ENCODE results near the gene CIAO1. TPM values are rescaled to one million over a fixed set of nuclear protein-coding genes. Genes with fewer than 3 reads are reported as not detected.

CIAO1 gene
- total RNA-seq, 1 experiment from 2014 or later = 82.8 TPM

DNA sequence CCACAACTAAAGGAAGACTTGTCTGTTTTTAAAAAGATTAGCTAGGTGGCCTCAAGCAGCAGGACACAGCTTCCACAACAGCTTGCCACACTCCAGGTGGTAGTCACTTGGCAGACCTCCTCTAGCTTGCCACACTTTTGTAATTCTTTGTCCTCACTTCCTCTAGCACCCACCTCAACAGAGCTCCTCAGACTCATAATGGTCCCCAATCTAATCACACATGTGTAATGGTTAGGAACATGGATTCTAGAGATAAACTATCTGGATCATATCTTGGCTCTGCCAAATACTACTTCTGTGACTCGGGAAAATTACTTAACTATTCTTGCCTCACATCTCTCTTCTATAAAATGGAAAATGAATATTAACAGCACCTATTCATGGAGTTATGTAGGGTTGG lies 35.8 kb downstream of the CIAO1 start:
- CTCF ChIA-PET = interaction anchor here (1.1 kb wide), 1 partner anchor 225 kb away, joined by 3 read pairs; no protein-coding TSS in a partner anchor
- POLR2A ChIA-PET = no interaction called here
- Mint-ChIP-seq H3K36me3 (peaks cover 74% of the 10 kb centered on the region), H3K27ac (no peak overlapping the region), H3K4me1 (peaks cover 24% of the 10 kb centered on the region), H3K4me3 (no peak overlapping the region), H3K9me3 (no peaks in the 10 kb centered on the region), H3K27me3 (ENCODE audit: low read depth) (no peaks in the 10 kb centered on the region)
- ATAC-seq (no peak), DNase-seq (ENCODE audit: low spot score) (no peak)
- TF ChIP-seq, protein P1, sequence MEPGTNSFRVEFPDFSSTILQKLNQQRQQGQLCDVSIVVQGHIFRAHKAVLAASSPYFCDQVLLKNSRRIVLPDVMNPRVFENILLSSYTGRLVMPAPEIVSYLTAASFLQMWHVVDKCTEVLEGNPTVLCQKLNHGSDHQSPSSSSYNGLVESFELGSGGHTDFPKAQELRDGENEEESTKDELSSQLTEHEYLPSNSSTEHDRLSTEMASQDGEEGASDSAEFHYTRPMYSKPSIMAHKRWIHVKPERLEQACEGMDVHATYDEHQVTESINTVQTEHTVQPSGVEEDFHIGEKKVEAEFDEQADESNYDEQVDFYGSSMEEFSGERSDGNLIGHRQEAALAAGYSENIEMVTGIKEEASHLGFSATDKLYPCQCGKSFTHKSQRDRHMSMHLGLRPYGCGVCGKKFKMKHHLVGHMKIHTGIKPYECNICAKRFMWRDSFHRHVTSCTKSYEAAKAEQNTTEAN (CRISPR knock-in tag; IDR thresholded peaks at IDR 0.05) = no peak
- TF ChIP-seq IRF2 (CRISPR knock-in tag; IDR thresholded peaks at IDR 0.05; ENCODE audit: borderline replicate concordance, low read depth) = no peak
- no peak for TF ChIP-seq ZNF263 (CRISPR knock-in tag; IDR thresholded peaks at IDR 0.05; ENCODE audit: low read depth)
- no peak for TF ChIP-seq TEAD4 (CRISPR knock-in tag; IDR thresholded peaks at IDR 0.05)
- TF ChIP-seq CREB1 (CRISPR knock-in tag; IDR thresholded peaks at IDR 0.05) = no peak
- no peak for TF ChIP-seq NFATC4 (CRISPR knock-in tag; IDR thresholded peaks at IDR 0.05)
- no peak for TF ChIP-seq OVOL2 (CRISPR knock-in tag; IDR thresholded peaks at IDR 0.05; ENCODE audit: borderline replicate concordance)
- TF ChIP-seq, protein P2, sequence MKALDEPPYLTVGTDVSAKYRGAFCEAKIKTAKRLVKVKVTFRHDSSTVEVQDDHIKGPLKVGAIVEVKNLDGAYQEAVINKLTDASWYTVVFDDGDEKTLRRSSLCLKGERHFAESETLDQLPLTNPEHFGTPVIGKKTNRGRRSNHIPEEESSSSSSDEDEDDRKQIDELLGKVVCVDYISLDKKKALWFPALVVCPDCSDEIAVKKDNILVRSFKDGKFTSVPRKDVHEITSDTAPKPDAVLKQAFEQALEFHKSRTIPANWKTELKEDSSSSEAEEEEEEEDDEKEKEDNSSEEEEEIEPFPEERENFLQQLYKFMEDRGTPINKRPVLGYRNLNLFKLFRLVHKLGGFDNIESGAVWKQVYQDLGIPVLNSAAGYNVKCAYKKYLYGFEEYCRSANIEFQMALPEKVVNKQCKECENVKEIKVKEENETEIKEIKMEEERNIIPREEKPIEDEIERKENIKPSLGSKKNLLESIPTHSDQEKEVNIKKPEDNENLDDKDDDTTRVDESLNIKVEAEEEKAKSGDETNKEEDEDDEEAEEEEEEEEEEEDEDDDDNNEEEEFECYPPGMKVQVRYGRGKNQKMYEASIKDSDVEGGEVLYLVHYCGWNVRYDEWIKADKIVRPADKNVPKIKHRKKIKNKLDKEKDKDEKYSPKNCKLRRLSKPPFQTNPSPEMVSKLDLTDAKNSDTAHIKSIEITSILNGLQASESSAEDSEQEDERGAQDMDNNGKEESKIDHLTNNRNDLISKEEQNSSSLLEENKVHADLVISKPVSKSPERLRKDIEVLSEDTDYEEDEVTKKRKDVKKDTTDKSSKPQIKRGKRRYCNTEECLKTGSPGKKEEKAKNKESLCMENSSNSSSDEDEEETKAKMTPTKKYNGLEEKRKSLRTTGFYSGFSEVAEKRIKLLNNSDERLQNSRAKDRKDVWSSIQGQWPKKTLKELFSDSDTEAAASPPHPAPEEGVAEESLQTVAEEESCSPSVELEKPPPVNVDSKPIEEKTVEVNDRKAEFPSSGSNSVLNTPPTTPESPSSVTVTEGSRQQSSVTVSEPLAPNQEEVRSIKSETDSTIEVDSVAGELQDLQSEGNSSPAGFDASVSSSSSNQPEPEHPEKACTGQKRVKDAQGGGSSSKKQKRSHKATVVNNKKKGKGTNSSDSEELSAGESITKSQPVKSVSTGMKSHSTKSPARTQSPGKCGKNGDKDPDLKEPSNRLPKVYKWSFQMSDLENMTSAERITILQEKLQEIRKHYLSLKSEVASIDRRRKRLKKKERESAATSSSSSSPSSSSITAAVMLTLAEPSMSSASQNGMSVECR (CRISPR knock-in tag; IDR thresholded peaks at IDR 0.05; ENCODE audit: borderline replicate concordance) = no peak
- TF ChIP-seq, protein P3, sequence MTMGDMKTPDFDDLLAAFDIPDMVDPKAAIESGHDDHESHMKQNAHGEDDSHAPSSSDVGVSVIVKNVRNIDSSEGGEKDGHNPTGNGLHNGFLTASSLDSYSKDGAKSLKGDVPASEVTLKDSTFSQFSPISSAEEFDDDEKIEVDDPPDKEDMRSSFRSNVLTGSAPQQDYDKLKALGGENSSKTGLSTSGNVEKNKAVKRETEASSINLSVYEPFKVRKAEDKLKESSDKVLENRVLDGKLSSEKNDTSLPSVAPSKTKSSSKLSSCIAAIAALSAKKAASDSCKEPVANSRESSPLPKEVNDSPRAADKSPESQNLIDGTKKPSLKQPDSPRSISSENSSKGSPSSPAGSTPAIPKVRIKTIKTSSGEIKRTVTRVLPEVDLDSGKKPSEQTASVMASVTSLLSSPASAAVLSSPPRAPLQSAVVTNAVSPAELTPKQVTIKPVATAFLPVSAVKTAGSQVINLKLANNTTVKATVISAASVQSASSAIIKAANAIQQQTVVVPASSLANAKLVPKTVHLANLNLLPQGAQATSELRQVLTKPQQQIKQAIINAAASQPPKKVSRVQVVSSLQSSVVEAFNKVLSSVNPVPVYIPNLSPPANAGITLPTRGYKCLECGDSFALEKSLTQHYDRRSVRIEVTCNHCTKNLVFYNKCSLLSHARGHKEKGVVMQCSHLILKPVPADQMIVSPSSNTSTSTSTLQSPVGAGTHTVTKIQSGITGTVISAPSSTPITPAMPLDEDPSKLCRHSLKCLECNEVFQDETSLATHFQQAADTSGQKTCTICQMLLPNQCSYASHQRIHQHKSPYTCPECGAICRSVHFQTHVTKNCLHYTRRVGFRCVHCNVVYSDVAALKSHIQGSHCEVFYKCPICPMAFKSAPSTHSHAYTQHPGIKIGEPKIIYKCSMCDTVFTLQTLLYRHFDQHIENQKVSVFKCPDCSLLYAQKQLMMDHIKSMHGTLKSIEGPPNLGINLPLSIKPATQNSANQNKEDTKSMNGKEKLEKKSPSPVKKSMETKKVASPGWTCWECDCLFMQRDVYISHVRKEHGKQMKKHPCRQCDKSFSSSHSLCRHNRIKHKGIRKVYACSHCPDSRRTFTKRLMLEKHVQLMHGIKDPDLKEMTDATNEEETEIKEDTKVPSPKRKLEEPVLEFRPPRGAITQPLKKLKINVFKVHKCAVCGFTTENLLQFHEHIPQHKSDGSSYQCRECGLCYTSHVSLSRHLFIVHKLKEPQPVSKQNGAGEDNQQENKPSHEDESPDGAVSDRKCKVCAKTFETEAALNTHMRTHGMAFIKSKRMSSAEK (CRISPR knock-in tag; IDR thresholded peaks at IDR 0.05; ENCODE audit: borderline replicate concordance) = no peak
- TF ChIP-seq ZNF396 (CRISPR knock-in tag; IDR thresholded peaks at IDR 0.05; ENCODE audit: borderline replicate concordance) = no peak
- TF ChIP-seq, protein P4, sequence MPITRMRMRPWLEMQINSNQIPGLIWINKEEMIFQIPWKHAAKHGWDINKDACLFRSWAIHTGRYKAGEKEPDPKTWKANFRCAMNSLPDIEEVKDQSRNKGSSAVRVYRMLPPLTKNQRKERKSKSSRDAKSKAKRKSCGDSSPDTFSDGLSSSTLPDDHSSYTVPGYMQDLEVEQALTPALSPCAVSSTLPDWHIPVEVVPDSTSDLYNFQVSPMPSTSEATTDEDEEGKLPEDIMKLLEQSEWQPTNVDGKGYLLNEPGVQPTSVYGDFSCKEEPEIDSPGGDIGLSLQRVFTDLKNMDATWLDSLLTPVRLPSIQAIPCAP (CRISPR knock-in tag; IDR thresholded peaks at IDR 0.05) = no peak
- TF ChIP-seq, protein P5, sequence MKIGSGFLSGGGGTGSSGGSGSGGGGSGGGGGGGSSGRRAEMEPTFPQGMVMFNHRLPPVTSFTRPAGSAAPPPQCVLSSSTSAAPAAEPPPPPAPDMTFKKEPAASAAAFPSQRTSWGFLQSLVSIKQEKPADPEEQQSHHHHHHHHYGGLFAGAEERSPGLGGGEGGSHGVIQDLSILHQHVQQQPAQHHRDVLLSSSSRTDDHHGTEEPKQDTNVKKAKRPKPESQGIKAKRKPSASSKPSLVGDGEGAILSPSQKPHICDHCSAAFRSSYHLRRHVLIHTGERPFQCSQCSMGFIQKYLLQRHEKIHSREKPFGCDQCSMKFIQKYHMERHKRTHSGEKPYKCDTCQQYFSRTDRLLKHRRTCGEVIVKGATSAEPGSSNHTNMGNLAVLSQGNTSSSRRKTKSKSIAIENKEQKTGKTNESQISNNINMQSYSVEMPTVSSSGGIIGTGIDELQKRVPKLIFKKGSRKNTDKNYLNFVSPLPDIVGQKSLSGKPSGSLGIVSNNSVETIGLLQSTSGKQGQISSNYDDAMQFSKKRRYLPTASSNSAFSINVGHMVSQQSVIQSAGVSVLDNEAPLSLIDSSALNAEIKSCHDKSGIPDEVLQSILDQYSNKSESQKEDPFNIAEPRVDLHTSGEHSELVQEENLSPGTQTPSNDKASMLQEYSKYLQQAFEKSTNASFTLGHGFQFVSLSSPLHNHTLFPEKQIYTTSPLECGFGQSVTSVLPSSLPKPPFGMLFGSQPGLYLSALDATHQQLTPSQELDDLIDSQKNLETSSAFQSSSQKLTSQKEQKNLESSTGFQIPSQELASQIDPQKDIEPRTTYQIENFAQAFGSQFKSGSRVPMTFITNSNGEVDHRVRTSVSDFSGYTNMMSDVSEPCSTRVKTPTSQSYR (CRISPR knock-in tag; IDR thresholded peaks at IDR 0.05) = no peak
- no peak for TF ChIP-seq ZNF121 (CRISPR knock-in tag; IDR thresholded peaks at IDR 0.05)
- no peak for TF ChIP-seq FOXP1 (CRISPR knock-in tag; IDR thresholded peaks at IDR 0.05; ENCODE audit: borderline replicate concordance)
- TF ChIP-seq, protein P6, sequence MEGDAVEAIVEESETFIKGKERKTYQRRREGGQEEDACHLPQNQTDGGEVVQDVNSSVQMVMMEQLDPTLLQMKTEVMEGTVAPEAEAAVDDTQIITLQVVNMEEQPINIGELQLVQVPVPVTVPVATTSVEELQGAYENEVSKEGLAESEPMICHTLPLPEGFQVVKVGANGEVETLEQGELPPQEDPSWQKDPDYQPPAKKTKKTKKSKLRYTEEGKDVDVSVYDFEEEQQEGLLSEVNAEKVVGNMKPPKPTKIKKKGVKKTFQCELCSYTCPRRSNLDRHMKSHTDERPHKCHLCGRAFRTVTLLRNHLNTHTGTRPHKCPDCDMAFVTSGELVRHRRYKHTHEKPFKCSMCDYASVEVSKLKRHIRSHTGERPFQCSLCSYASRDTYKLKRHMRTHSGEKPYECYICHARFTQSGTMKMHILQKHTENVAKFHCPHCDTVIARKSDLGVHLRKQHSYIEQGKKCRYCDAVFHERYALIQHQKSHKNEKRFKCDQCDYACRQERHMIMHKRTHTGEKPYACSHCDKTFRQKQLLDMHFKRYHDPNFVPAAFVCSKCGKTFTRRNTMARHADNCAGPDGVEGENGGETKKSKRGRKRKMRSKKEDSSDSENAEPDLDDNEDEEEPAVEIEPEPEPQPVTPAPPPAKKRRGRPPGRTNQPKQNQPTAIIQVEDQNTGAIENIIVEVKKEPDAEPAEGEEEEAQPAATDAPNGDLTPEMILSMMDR (IDR thresholded peaks at IDR 0.05) = no peak

Measured in WTC11 (cell line).